Ovary (tissue), 9 donors: Measurements from ENCODE around the gene MAML1. TPM values are rescaled to one million over a fixed set of nuclear protein-coding genes. Genes with fewer than 3 reads are reported as not detected.

Experiments
- DNase-seq, 5 donors: peaks; one replicate each; pipeline ENCODE4 v3.0.0-alpha.2; 2019 to 2020
- H3K27ac ChIP-seq, 2 donors: fragments of 200-600 bp; one replicate each; pipeline versions ENCODE4 v1.5.1 to v1.8.0; 2019 to 2022
- H3K27me3 ChIP-seq: fragments of 200-600 bp; one replicate; pipeline ENCODE4 v1.8.0; 2022
- H3K36me3 ChIP-seq: fragments of 200-600 bp; sonication (generic); one replicate; pipeline ENCODE4 v1.5.1; 2019
- H3K4me1 ChIP-seq: one replicate; pipeline ENCODE4 v1.8.1; 2013; ENCODE audit warnings: mild to moderate bottlenecking, moderate library complexity; ENCODE audit not compliant: insufficient read depth
- H3K4me3 ChIP-seq: fragments of 200-600 bp; sonication (generic); one replicate; pipeline ENCODE4 v1.5.1; 2017
- H3K9me3 ChIP-seq, 2 donors: fragments of 200-600 bp in 1 of 2; sonication (generic) in 1 of 2; one replicate each; pipeline versions ENCODE4 v1.5.1 to v1.8.1; 2013 to 2019; ENCODE audit warnings: mild to moderate bottlenecking in 1 of 2, moderate library complexity in 1 of 2
- EP300 ChIP-seq: sonication (generic); formaldehyde crosslinking; IDR thresholded peaks from one replicate; pipeline ENCODE4 v1.6.1; 2017; ENCODE audit warnings: antibody characterized with exemption
- POLR2A ChIP-seq: fragments of 450-650 bp; IDR thresholded peaks from one replicate; pipeline ENCODE4 v1.6.1; 2017; ENCODE audit warnings: antibody characterized with exemption, mild to moderate bottlenecking, moderate library complexity
- WGBS, 3 donors: extraction: QIAGEN DNeasy Blood & Tissue Kit in 1 of 3; methylation state at CpG; one replicate each; pipeline versions ENCODE4 v1.1.5 to v1.1.7; 2013 to 2017; 5-methylcytosine and 5-hydroxymethylcytosine counted together
- intact Hi-C, 4 donors: fragments of 100-400 bp; cut with DNase I; formaldehyde crosslinking; loops; one replicate each; pipeline versions ENCODE4 v1.11.0 to v1.15.1; 2022 to 2023
- polyA plus RNA-seq, 2 donors: library from polyadenylated mRNA; stranded (reverse); fragments of 200-250 nt in 1 of 2; fragments of 350-450 nt in 1 of 2; fragmentation: Illumina TruSeq in 1 of 2; extraction: RNeasy Lipid Tissue Mini Kit (QIAGEN cat#74804) in 1 of 2; gene quantifications; one replicate each; pipeline ENCODE4 v1.2.3, GENCODE V29; 2013 to 2014
- total RNA-seq, 7 donors: library from RNA; depleted of rRNA in 2 of 7; stranded (reverse); fragments of >200 nt in 2 of 7; fragmentation: NEBNext Ultra II Directional in 3 of 7; extraction: Animal tissue kit (Norgen Biotek cat#: 25700) in 3 of 7; gene quantifications; one replicate each; pipeline versions ENCODE4 v1.1.0 to v1.2.4, GENCODE V29; 2016 to 2023
- TF ChIP-seq, protein P1 (sequence below), 3 donors: fragments of 450-650 bp in 2 of 3; fragments of 200-600 bp in 1 of 3; IDR thresholded peaks; one replicate each; pipeline versions ENCODE4 v1.5.1 to v1.8.0; 2016 to 2022; ENCODE audit warnings: antibody characterized with exemption in 3 of 3, mild to moderate bottlenecking in 1 of 3
- donor health status: DM: no; HTN: no; CAD: no; lungs with moderate emphysema.
- donor health status: DM: no; HTN: no; CAD: no.
- donor health status: Bipolar disorder and iron deficiency.
- donor health status: DM: yes; HTN: yes; CAD: no.
- donor health status: DM: no; HTN: no; CAD: no.
- donor health status: DM: yes; HTN: yes; CAD: no.

Gene MAML1
- total and polyA plus RNA-seq, 9 donors, result 18.4 to 40.1 (median 29.9) TPM

DNA sequence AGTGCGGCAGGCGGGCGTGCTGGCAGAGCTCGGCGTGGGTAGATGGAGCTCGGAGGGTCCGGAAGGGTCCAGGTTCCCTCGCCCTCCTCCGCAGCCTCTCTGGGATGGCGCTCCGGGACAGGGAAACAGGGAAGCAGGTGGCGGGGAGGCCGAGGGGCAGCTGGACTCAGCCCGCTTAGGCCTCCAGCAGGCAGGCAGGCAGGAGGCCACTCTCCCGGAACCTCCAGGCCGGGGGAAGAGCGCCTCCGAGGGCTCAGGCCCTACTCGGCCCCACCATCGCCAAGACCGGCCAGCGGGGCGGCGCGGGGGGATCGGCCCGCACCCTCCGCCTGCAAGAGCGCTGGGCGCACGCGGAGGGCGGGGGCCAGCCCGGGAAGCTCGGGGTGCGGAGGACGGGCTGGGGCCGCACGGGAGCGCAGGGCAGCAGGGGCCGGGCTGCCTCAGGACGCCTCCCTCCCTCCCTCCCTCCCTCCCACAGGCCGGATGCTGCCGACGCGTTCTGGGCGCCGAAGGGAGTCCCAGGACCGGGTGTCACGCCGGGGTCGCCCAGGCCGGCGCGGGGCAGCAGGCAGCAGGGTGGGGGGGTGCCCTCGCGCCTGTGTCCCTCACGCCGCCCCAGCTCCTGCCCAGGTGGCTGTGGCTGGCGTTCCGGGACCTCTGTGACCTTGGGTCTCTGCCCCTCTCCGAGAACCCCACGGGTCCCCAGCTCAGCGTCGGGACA, 73.1 kb downstream of the MAML1 start:
- peak overlapping the region; percentile 92 to 98 for H3K27ac ChIP-seq
- no peaks in the 10 kb centered on the region for H3K27me3 ChIP-seq
- DNase-seq, result peak in 3 of 5 donors; percentile 47 to 65 (median 58)
- H3K9me3 ChIP-seq, result no peaks in the 10 kb centered on the region
- no peaks in the 10 kb centered on the region for H3K36me3 ChIP-seq
- peak overlapping the region; percentile 94 for H3K4me3 ChIP-seq
- no peak for TF ChIP-seq EP300
- TF ChIP-seq POLR2A, result no peak
- TF ChIP-seq, protein P1, sequence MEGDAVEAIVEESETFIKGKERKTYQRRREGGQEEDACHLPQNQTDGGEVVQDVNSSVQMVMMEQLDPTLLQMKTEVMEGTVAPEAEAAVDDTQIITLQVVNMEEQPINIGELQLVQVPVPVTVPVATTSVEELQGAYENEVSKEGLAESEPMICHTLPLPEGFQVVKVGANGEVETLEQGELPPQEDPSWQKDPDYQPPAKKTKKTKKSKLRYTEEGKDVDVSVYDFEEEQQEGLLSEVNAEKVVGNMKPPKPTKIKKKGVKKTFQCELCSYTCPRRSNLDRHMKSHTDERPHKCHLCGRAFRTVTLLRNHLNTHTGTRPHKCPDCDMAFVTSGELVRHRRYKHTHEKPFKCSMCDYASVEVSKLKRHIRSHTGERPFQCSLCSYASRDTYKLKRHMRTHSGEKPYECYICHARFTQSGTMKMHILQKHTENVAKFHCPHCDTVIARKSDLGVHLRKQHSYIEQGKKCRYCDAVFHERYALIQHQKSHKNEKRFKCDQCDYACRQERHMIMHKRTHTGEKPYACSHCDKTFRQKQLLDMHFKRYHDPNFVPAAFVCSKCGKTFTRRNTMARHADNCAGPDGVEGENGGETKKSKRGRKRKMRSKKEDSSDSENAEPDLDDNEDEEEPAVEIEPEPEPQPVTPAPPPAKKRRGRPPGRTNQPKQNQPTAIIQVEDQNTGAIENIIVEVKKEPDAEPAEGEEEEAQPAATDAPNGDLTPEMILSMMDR (IDR thresholded peaks at IDR 0.05), result peak in 1 of 3 donors; percentile 11
- intact Hi-C loops, result loop anchor here in 1 of 4 donors (10.0 kb wide), 1 partner anchor 99 kb away; the partner anchor contains the start of gene TBC1D9B
- WGBS, 3 donors, result 3 to 8% (median 5%) methylated on average over 29 to 65 of the region's 65 CpGs
- H3K4me1 ChIP-seq, result peaks cover 2% of the 10 kb centered on the region

DNA sequence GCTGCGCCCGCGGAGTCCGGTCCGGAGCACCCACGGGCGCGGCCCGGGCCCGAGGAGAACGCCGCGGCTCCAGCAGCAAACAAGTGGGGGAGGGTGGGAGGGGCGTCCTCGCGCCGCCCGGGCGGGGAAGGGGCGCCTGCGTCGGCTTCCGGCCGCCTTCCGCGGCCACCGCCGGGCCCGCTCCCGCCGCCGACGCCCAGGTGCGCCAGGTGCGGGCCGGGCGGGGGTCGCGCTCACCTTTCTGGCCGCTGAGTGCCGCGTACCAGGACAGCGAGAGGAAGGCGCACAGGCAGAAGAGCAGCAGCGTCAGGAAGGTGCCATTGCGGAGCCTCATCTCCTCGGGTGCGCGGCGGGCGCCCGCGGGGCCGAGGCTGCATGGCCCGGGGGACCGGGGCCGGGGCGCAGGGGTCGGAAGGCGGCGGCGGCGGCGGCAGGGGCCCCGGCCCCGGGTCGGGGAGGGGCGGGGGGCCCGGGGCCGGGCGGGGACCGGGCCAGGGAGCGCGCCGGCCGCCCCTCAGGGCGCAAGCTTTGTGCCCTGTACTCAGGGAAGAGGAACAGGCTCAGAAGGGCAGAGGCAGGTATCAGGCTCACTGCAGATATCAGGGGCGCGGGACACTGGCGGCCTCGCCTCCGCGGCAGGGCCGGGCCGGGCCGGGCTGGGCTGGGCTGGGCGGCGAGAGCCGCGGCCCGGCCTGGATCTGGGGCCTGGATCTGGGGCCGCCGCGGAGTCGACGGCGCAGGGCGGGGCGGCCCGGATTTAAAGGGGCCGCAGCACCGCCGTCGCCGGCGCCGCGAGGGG, 73.8 kb downstream of the MAML1 start, which contains the start of gene MGAT4B:
Gene MGAT4B (minus strand): TSS at position 617 of the 799 bp plus-strand sequence. CDS start 283 bp downstream, at position 334.
- WGBS, 3 donors, result 0 to 1% (median 0%) methylated on average over 65 to 108 of the region's 108 CpGs
- Histone ChIP-seq H3K27me3 (no peaks in the 10 kb centered on the region), H3K4me1 (peaks cover 2% of the 10 kb centered on the region), H3K36me3 (no peaks in the 10 kb centered on the region), H3K4me3 (peak within 1 kb of the TSS; percentile 94), H3K27ac (peak within 1 kb of the TSS; percentile 92 to 98), H3K9me3 (no peaks in the 10 kb centered on the region)
- intact Hi-C loops, result loop anchor here in 1 of 4 donors (10.0 kb wide), 1 partner anchor 98 kb away; the partner anchor contains the start of gene TBC1D9B
- DNase-seq, result peak; percentile 72 to 83 (median 76)
- peak; percentile 61 for TF ChIP-seq POLR2A
- TF ChIP-seq EP300, result no peak
- TF ChIP-seq, protein P1 (IDR thresholded peaks at IDR 0.05), result no peak

DNA sequence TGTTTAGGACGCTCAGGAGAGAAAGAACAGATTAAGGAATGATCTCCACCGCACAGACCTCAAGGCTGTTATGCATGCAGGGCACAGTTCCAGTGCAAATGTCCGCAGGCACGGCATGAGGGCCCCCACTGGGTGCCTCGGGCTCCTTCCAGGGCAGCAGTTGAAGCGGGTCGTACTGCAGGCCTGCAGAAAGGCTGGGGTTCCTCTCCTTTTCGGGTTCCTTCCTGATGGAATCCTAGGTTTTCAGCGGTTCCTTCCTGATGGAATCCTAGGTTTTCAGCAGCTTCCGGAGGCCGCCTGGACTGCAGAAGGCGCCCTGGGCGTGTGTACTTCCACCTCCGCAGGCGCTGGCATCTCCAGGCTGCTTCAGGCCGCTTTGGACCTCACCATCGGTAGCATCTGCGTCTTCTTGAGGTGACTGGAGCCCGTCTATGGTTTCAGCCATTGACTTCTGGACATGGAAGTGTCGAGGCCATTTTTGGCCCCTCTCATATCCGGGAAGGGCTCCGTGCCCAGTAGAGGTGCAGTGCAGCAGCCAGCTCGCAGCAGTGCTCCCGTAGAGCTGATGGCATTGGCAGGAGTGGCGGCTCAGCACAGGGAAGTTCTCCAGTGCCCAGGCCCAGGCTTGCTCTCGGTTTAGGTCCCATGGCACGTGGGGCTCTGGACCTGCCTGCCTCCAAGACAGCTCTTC, 79.7 kb downstream of the MAML1 start:
- Histone ChIP-seq H3K36me3 (no peaks in the 10 kb centered on the region), H3K9me3 (no peaks in the 10 kb centered on the region), H3K4me3 (no peak overlapping the region), H3K4me1 (peaks cover 4% of the 10 kb centered on the region), H3K27ac (no peak overlapping the region), H3K27me3 (no peaks in the 10 kb centered on the region)
- peak in 1 of 5 donors; percentile 30 for DNase-seq
- WGBS, 3 donors, result 91 to 92% (median 91%) methylated on average over 24 to 27 of the region's 27 CpGs
- intact Hi-C loops, result no loop called here
- TF ChIP-seq EP300 (no peak), POLR2A (no peak)
- TF ChIP-seq, protein P1 (IDR thresholded peaks at IDR 0.05), result no peak

DNA sequence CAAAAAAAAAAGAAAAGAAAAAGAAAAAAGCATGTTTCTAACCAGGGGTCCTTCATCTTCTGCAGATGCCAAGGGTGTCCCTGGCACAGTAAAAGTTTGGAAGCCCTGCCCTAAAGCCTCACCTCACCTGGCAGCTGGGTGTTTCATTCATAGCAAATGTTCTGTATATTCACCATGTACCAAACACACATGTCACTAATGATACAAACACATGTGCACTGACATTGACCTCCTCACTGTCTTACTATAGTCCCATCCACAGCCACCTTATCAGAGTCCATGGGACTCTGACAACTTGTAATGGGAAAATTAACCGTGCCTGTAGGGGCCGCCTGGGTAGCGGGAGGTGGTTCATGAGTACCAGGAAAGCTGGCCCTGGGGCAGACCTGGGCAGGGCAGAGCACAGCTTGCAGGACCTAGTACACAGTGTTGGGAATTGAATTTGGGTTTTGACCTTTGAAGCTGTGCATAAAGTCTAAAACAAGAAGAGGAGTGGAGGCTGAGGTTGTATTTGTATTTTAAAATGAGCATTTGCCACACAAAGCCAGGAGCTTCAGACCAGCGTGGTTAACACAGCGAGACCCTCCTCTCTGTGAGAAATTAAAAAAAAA, 80.5 kb downstream of the MAML1 start:
- intact Hi-C loops, result no loop called here
- WGBS, 3 donors, result 89 to 93% (median 91%) methylated on average over 5 of the region's 5 CpGs
- H3K27me3 ChIP-seq, result no peaks in the 10 kb centered on the region
- no peak overlapping the region for H3K4me3 ChIP-seq
- TF ChIP-seq, protein P1 (IDR thresholded peaks at IDR 0.05), result no peak
- no peak overlapping the region for H3K27ac ChIP-seq
- no peaks in the 10 kb centered on the region for H3K36me3 ChIP-seq
- peaks cover 9% of the 10 kb centered on the region for H3K4me1 ChIP-seq
- H3K9me3 ChIP-seq, result no peaks in the 10 kb centered on the region
- DNase-seq, result no peak
